HG03469 (cell line): Measurements from ENCODE around the gene DNM2.

Experiments
- ATAC-seq: cut with Tn5 transposase; IDR thresholded peaks from one replicate; pipeline ENCODE4 v1.9.1; 2021; ENCODE audit warnings: mild to moderate bottlenecking, moderate library complexity, moderate number of reproducible peaks; ENCODE audit not compliant: unreplicated experiment

Gene DNM2

DNA sequence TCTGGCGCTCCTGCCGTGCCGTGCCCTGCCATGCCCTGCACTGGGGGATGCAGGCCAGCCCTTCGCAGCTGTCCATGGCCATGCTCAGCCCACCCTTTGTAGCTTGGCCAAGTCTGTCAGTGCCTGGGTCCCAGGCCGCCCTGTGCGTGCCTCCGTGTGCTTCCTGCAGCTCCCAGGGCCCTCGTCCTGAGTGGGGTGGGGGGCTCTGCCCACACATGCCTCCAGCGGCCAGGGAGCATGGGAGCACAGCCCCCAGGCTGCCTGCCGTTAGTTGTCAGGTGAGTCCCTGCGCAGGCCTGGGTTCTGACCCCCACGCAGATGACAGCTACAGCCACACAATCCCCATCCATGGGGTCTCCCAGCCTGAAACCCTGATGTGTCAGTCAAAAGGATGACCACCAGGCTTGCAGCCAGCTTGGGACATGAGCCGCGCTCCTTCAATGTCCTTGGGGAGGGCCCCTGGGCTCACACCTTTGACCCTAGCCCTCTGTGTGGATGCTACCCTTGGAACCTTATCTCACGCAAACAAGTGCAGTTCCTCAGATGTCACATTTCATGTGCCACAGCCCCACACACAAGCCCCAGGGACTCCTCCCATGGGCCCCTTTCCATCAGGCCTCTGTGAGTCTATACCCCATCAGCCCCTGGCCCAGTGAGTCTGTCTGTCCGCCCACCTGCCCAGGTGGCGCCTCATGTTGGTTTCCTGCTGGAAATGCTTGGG is 93.7 kb downstream of the DNM2 start:
- no peak for ATAC-seq

DNA sequence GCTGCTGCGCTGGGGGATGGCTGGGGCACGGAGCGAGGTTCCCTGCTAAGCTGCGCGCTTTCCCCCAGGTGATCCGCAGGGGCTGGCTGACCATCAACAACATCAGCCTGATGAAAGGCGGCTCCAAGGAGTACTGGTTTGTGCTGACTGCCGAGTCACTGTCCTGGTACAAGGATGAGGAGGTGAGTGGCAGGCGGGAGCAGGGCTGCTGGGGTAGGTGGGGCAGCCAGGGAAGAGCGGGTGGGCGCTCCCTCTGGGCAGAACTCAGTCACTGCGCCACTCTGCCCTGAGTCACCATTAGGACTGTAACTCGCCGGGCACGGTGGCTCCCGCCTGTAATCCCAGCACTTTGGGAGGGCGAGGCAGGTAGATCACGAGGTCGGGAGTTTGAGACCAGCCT is 94.3 kb downstream of the DNM2 start:
- ATAC-seq = no peak

GRCh38 chr19:10812902-10813404 is 95.1 kb downstream of the DNM2 start:
- ATAC-seq = no peak

DNA sequence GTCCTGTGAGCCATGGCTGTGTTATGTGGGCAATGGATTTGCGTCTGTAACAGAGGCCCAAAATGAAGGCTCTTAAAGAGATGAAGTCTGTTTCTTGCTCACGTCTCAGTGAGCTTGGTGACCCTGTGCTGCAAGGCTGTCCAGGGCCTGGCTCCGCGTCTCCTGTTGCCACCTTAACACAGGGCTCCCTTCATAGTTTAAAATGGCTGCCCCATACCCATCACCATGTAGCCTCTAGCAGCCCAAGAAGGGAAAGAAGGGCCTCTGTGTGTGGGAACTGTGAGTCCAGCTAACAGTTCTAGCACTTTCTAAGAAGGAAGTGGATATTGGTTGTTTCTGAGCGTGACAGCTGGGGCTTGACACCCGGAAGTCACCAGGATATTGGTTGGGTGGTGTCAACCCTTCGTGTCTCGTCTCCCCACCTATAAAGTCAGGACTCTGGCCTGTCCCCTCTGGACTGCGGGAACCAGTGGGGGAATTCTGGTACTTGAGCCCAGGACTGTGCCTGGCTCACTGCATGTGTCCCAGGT is 97.2 kb downstream of the DNM2 start:
- no peak for ATAC-seq

- ATAC-seq = no peak
Observed at GRCh38 chr19:10815969-10816644, 98.2 kb downstream of the DNM2 start.

GRCh38 chr19:10816691-10817090 is 98.8 kb downstream of the DNM2 start:
- ATAC-seq = no peak

DNA sequence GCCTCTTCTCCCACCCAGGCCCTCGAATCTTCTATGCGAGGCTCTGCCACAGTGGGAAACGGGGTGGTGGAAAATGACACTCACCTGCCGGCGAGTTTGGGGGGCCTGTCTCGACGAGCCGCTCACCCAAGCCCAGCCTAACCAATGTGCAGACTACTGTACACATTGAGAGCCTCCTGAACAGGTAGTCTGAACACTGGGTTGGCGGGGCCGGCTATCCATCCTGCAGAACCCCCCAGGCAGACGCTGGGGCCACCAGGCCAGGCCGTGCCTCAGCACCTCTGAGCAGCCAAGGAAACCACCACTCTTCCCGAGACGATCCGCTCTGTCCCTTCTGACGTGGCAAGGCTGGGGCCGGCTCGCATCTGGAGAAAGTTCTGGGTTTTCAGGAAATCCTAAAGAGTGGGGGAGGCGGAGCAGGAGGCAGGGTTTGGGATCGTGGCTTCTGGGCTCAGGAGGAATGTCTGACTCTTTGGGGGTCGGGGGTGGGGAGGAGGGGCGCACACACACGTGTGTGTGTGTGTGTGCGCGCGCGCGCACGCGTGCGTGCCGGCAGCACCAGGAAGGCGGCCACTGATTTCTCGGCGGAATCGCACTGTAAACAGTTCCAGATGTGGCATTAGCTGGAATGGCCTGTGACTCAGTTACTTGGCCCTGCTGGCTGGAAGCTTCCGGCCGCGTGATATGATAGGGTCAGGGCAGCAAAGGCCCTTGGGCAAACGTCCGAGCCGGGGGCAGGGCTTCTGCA is 99.6 kb downstream of the DNM2 start:
- ATAC-seq = no peak

DNA sequence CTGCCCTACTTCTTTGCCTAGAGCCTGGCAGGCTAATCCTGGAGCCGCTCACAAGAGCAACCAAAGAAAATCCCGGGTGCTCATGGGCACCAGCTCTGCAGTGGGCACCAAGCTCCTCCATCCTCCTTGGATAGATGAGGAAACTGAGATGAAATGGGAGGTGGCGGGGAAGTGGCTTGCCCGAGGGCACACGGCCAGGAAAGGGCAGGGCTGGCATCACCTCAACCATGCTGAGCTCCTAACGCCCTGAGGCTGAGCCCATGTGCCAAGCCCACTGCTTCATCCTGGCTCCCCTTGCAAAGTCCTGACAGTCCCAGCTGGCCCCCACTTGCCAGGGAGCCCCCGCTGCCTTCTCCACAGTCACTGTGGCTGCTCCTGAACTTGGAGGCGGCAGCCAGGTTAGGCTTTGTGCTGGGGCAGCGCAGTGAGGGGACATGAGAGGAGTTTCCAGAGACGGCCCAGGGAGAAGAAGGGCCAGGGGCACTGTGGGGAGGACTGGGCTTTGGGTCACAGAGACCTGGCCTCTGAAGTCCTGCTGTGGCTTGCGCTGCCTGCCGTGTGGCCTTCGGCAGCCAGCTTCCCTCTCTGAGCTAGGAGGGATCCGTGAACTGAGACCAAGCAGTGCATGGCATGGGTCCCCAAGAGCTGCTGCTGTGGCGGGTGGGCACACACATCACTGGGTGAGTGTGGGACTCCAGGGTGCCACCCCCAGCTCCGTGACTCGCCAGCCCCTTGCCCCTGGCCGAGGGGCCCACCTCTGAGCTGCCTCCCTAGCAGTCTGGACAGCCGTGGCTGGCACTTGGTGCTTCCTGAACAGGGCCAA is 100.6 kb downstream of the DNM2 start:
- ATAC-seq = no peak

DNA sequence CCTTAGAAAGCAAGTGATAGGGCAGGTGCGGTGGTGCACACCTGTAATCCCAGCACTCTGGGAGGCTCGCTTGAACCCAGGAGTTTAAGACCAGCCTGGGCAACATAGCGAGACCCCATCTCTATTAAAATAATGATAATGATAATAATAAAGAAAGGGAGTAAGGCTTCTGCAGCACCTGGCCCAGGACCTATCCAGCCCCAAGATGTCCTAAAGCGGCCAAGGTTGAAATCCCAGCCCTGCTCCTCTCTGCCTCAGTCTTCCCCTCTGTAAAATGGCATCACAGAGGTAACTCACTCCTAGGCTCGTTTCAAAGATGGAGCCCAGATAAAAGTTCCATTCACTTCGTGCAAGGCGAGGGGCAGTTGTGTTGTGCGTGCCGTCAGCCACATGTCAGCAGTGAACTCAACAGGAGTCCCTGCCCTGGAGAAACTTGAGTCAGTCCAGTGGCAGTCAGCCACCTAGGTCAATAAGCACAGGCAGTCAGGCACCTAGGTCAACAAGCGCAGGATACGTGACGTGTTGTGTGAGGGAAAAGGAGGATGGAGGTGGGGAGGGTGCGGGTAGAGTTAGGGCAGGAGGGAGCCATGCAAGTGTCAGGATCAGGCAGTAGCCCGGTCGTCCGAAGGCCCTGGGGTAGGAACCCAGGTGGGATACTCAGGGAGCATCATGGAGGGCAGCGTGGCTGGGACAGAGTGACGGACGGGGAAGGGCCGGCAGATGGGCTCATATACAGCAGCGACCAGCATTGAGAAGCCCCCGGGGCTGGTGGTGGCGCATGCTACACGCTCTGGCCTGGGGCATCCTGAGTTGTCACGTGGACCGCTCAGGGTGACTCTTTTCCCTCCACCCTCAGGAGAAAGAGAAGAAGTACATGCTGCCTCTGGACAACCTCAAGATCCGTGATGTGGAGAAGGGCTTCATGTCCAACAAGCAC is 101.5 kb downstream of the DNM2 start:
- no peak for ATAC-seq

- ATAC-seq = no peak
Observed at GRCh38 chr19:10820173-10820572, 102.3 kb downstream of the DNM2 start.

GRCh38 chr19:10823690-10824089 is 105.8 kb downstream of the DNM2 start:
- no peak for ATAC-seq

- no peak for ATAC-seq
Observed at GRCh38 chr19:10826231-10826630, 108.4 kb downstream of the DNM2 start.

DNA sequence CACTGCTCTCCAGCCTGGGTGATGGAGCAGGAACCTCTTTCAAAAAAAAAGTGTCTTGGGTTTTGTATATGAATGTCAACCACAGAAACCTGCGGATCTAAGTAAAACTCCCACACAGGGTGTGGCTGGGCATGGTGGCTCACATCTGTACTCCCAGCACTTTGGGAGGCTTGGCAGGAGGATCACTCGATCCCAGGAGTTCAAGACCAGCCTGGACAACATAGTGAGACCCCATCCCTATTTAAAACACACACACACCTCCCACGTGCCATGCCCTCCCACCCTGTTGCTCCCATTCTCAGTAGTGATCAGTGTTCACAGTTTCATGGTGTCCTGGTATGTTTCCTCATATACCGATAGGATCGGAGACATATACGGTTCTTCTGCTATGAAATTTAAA is 109.0 kb downstream of the DNM2 start:
- no peak for ATAC-seq

DNA sequence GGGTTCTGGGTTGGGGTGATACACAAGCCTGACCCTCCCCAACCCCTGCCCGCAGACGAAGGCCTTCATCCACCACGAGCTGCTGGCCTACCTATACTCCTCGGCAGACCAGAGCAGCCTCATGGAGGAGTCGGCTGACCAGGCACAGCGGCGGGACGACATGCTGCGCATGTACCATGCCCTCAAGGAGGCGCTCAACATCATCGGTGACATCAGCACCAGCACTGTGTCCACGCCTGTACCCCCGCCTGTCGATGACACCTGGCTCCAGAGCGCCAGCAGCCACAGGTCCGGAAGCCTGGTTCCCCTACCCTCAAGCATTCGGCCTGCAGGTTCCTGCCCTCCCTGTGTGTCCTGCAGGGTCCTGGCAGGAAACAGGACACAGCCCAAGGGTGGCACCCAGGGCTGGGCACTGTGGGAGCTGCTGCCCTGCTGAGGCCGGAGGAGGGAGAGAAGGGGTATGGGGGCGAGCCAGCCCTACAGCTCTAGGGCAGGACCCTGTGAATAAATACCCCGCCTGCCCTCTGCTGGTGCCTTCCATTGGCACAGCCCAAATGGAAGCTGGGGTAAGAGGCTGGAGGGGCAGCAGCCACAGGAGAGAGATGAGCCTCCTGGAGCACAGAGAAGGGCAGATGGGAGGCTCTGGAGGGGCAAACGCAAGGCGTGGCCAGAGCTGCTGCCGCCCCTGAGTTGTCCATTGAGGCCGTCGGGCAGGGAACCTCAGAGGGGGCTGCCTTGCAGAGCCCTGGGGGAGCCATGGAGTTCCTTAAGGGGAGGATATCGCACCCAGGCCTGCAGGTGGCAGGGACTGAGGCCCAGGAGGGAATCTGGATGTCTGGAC is 111.3 kb downstream of the DNM2 start:
- ATAC-seq = no peak

- ATAC-seq = no peak
Observed at GRCh38 chr19:10829967-10830366, 112.1 kb downstream of the DNM2 start.

GRCh38 chr19:10830370-10830769 is 112.5 kb downstream of the DNM2 start:
- no peak for ATAC-seq

- ATAC-seq = no peak
Observed at GRCh38 chr19:10830931-10831779, 113.3 kb downstream of the DNM2 start.
